HG03039 (cell line): ENCODE results near the gene CDCA4.

ENCODE experiments used
- ATAC-seq: cut with Tn5 transposase; IDR thresholded peaks from one replicate; pipeline ENCODE4 v1.9.1; 2021; ENCODE audit warnings: mild to moderate bottlenecking, moderate library complexity; ENCODE audit not compliant: unreplicated experiment

Gene CDCA4

GRCh38 chr14:105019861-105020814 lies 745 bp downstream of the CDCA4 start:
- peak; percentile 18 for ATAC-seq

GRCh38 chr14:105018414-105018813 lies 2.5 kb downstream of the CDCA4 start:
- ATAC-seq = no peak

GRCh38 chr14:105015905-105016304 lies 5.0 kb downstream of the CDCA4 start:
- ATAC-seq = no peak

GRCh38 chr14:105015242-105015641 lies 5.6 kb downstream of the CDCA4 start:
- no peak for ATAC-seq

- no peak for ATAC-seq
Measured at GRCh38 chr14:105014631-105015030, 6.3 kb downstream of the CDCA4 start.

GRCh38 chr14:105014032-105014431 lies 6.9 kb downstream of the CDCA4 start:
- ATAC-seq = no peak

GRCh38 chr14:105013150-105013785 lies 7.6 kb downstream of the CDCA4 start:
- no peak for ATAC-seq

GRCh38 chr14:105012171-105012985 lies 8.5 kb downstream of the CDCA4 start:
- no peak for ATAC-seq

- no peak for ATAC-seq
Measured at GRCh38 chr14:105011312-105011990, 9.4 kb downstream of the CDCA4 start.

GRCh38 chr14:105010891-105011291 lies 10.0 kb downstream of the CDCA4 start:
- no peak for ATAC-seq

- ATAC-seq = no peak
Measured at GRCh38 chr14:105010106-105010505, 10.8 kb downstream of the CDCA4 start.

GRCh38 chr14:105007593-105008264 lies 13.2 kb downstream of the CDCA4 start:
- no peak for ATAC-seq

GRCh38 chr14:105006831-105007592 lies 13.9 kb downstream of the CDCA4 start:
- no peak for ATAC-seq

- ATAC-seq = no peak
Measured at GRCh38 chr14:105005929-105006830, 14.7 kb downstream of the CDCA4 start.

- ATAC-seq = no peak
Measured at GRCh38 chr14:105005329-105005928, 15.5 kb downstream of the CDCA4 start.

GRCh38 chr14:104999361-104999760 lies 21.5 kb downstream of the CDCA4 start:
- no peak for ATAC-seq

- ATAC-seq = no peak
Measured at GRCh38 chr14:104998801-104999200, 22.1 kb downstream of the CDCA4 start.

GRCh38 chr14:104996483-104996882 lies 24.4 kb downstream of the CDCA4 start:
- no peak for ATAC-seq
